ENCODE measurements around the gene ZFR.
"Not testable (repeated sequence)": the region's sequence is repeated elsewhere in the genome, so short reads cannot be mapped to it uniquely, and the experiment has no call there.

ZFR gene

GRCh38 chr5:32444431-32445286 lies at the start of gene ZFR:
Gene ZFR, minus strand, starts transcription at chr5:32444740. Its CDS starts 82 bp downstream, at chr5:32444658.
- peak; percentile 63 for DNase-seq

DNA sequence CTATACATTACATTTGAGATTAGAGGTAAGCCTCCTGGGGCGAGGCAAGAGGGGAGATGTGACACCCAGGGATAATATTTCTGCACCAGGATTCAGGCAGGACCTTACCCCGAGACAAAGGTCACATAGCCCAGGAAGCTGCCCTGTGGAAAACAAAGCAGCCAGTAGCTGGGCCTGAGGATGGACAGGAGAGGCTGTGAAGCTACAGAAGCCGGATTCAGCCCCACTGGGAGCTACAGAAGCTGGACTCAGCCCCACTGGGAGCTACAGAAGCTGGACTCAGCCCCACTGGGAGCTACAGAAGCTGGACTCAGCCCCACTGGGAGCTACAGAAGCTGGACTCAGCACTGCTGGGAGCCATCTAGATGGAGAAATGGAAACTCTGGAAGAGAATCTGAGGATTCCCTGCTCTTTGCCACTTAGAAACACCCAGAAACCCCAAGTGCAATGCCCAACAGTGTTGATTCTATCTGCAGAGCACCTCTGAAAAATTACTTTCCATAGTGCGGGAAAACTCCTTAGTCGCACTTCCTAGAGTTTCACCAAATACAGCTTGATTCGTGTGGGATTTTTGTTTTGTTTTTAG lies 46.5 kb upstream of the ZFR start:
- DNase-seq = no peak

- DNase-seq = no peak
Observed at GRCh38 chr5:32489791-32490562, 45.4 kb upstream of the ZFR start.

- DNase-seq = no peak
Observed at GRCh38 chr5:32487424-32487823, 42.9 kb upstream of the ZFR start.

DNA sequence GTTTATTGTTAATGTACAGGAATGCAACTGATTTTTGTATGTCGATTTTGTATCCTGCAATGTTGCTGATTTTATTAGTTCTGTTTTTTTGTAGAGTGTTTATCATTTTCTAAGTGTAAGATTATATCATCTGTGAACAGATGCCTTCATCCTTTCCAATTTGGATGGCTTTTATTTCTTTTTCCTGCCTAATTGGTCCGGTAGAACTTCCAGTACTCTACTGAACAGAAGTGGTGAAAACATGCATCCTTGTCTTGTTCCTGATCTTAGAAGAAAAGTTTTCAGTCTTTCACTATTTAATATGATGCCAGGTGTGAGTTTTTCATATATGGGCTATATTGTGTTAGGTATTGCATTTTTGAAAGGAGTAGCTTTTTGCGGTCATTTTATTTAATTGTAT lies 42.5 kb upstream of the ZFR start:
- DNase-seq = no peak

DNA sequence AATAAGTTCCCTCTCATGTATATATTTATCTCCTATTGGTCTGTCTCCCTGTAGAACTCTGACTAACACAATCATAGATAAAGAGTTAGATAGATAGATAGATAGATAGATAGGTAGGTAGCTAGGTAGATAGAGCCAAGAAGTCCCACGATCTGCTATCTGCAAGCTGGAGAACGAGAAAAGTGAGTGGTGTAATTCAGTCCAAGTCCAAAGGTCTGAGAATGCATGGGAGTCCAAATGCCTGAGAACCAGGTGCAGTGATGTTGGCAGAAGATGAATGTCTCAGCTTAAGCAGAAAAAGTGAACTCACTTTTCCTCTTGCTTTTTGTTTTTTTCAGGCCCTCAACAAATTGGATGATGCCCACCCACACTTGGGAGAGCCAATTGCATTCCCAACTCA lies 37.7 kb upstream of the ZFR start:
- no peak for DNase-seq

GRCh38 chr5:32479096-32479495 lies 34.6 kb upstream of the ZFR start:
- no peak for DNase-seq

GRCh38 chr5:32476891-32477290 lies 32.4 kb upstream of the ZFR start:
- DNase-seq = no peak

DNA sequence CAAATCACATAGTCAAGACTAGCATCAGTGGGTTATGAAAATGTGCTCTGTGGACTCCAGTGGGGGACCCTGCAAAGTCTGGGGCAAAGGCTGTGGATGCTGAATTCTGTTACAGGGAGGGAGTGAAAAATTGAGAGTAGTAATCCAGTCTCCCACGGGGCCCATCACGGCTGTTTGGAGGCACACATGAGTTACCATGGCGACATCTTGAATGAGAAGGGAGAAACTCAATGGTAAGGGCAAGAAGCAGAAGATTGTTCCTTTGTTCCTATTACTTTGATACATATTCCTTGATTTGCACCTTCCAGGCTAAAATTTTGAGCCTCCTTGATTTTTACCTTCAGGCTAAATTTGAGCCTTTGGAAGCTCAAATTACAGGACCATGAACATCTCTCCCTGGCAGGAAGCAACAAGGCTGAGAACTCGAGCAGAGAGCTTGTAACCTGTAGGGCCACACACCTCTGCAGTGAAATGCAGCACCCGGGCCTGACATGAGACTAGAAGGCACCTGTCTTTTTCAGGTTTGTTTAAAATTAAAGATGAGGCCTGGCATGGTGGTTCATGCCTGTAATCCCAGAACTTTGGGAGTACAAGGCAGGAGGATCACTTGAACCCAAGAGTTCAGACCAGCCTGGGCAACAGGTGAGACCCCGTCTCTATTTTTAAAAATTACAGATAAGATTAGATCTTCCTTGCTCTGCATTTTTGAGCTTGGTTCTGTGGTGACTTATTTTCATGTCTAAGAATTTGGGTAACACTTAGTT lies 31.0 kb upstream of the ZFR start:
- DNase-seq = no peak

GRCh38 chr5:32474209-32474854 lies 29.8 kb upstream of the ZFR start:
- DNase-seq = no peak

DNA sequence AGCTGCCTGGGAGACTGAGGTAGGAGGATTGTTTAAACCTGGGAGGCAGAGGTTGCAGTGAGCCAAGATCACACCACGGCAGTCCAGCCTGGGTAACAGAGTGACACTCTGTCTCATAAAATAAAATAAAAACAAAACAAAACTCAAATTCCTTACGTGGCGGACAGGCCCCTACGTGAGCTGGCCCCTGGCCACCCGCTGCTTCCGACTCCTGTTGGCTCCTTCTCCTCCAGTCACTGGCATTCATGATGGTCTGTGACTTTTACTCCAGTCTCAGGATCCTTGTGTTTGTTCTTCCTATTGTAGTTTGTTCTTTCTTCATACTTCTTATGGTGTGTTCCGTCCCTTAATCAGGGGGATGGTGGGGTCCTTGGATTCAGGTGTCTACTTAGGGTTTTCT lies 28.5 kb upstream of the ZFR start:
- DNase-seq = no peak

DNA sequence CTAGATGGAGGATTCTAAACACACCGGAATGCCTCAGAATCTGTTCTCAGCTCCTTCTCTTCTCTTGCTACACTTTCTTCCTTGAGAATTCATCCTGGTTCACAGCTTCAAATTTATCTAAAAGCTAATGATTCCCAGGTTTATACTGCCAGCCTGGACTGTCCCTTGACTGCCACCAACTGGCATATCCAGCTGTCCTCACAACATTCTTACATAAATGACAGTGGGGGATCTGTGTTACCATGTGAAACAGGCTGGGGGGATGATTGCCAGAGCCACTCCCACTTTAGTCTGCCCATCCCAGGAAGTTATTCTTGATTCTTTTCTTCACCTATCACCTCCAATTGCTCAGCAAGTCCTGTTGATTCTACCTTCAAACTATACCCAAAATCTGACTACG lies 27.2 kb upstream of the ZFR start:
- no peak for DNase-seq

DNA sequence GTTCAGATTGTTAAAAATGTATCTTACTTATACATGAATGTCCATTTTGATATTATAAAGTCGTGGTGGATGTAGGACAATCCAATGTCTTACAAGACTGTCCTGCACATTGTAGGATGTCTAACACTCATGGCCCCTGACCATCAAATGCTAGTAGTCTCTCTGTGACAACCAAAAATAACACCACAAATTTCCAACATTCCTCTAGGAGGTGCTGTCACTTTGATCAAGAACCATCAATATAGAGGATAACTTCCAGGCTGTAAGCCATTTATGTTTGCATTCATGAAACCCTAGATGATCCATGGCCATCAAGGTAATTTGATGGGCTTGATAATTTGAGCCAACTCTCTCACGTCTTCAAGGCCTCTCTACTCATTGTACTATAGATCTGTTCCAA lies 20.5 kb upstream of the ZFR start:
- DNase-seq = no peak

DNA sequence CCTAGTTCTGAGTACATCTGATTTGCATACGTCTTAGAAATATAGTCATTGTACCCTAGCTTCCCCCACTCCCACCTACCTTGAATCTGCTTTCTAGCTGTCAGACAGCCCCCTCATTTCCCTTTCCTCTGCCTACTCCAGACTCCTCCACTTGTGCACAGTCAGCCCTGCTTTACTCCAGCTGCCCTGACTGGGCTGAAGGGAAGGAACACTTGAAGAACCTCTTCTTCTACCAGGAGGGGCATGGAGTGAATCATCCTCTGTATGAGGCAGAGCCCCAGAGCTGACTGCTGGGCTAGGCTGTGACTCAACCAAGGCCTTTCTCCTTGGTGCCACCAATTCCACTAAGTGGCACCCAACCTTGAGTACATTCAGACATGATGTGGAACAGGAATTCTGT lies 18.1 kb upstream of the ZFR start:
- DNase-seq = no peak

GRCh38 chr5:32461441-32462120 lies 17.0 kb upstream of the ZFR start:
- no peak for DNase-seq

- no peak for DNase-seq
Observed at GRCh38 chr5:32460702-32461101, 16.2 kb upstream of the ZFR start.

DNA sequence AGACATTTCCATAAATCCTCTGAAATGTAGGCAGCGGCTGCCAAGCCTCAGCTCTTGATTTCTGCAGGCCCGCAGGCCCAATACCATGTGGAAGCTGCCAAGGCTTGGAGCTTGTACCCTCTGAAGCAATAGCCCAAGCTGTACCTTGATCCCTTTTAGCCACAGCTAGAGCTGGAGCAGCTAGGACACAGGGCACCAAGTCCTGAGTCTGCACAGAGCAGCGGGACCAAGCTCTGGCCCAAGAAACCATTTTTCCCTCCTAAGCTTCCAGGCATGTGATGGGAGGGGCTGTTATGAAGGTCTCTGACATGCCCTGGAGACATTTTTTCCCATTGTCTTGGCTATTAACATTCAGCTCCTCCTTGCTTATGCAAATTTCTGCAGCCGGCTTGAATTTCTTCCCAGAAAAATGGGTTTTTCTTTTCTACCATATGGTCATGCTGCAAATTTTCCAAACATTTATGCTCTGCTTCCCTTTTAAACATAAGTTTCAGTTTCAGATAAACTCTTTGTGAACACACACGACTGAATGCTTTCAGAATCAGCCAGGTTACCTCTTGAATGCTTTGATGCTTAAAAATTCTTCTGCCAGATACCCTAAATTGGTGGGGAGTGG lies 14.4 kb upstream of the ZFR start:
- DNase-seq = no peak

DNA sequence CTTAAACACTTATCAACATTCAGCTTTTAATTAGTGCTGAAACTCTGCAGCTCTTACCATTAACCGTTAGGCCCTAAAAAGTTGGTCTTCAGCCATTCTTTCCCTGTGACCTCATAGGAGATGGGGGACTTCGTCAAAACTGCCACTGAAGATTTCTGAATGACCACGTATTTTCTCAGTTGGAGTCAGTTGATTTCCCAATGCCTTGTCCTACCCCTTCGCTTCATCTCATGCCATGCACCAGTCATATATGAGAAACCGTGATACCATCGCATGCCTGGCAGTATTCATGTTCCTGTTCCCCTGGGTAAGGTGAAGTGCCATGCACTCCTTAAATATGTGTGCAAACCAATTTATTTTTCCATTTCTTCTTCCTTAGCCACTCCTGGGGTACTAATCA lies 10.8 kb upstream of the ZFR start:
- DNase-seq = no peak

GRCh38 chr5:32454821-32455220 lies 10.3 kb upstream of the ZFR start:
- DNase-seq = no peak

- DNase-seq = no peak
Observed at GRCh38 chr5:32453916-32454315, 9.4 kb upstream of the ZFR start.

GRCh38 chr5:32452316-32452715 lies 7.8 kb upstream of the ZFR start:
- not testable (repeated sequence) for DNase-seq

GRCh38 chr5:32450952-32451351 lies 6.4 kb upstream of the ZFR start:
- no peak for DNase-seq

Data from cortex of kidney (tissue), 1 donor.